ENCODE measurements around the gene NOD2. TPM values are rescaled to one million over a fixed set of nuclear protein-coding genes. Genes with fewer than 3 reads are reported as not detected.

The NOD2 gene
- total and polyA plus RNA-seq, 2 experiments from 2014 or later, result 0.27 to 0.66 TPM

GRCh38 chr16:50718761-50719400 lies 25.5 kb downstream of the NOD2 start (continued):
- TF ChIP-seq, protein P1, sequence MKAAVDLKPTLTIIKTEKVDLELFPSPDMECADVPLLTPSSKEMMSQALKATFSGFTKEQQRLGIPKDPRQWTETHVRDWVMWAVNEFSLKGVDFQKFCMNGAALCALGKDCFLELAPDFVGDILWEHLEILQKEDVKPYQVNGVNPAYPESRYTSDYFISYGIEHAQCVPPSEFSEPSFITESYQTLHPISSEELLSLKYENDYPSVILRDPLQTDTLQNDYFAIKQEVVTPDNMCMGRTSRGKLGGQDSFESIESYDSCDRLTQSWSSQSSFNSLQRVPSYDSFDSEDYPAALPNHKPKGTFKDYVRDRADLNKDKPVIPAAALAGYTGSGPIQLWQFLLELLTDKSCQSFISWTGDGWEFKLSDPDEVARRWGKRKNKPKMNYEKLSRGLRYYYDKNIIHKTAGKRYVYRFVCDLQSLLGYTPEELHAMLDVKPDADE (IDR thresholded peaks at IDR 0.05), result no peak
- TF ChIP-seq POLR2AphosphoS5 (IDR thresholded peaks at IDR 0.05; ENCODE audit: low read depth), result no peak
- no peak for TF ChIP-seq STAT1 (IDR thresholded peaks at IDR 0.05; ENCODE audit: unreplicated experiment)
- TF ChIP-seq NANOG (IDR thresholded peaks at IDR 0.05; ENCODE audit: borderline replicate concordance), result no peak
- TF ChIP-seq EZH2phosphoT487 (IDR thresholded peaks at IDR 0.05; ENCODE audit: unreplicated experiment), result no peak
- no peak for TF ChIP-seq EZH2 (IDR thresholded peaks at IDR 0.05; ENCODE audit: low read depth, unreplicated experiment)

GRCh38 chr16:50719401-50720337 lies 26.3 kb downstream of the NOD2 start:
- Histone ChIP-seq H4K20me1 (replicated peaks; ENCODE audit: insufficient read depth) (no peaks in the 10 kb centered on the region), H3K9me2 (ENCODE audit: insufficient read depth) (no peaks in the 10 kb centered on the region), H3K36me3 (ENCODE audit: insufficient read depth) (no peaks in the 10 kb centered on the region), H3K4me2 (no peak overlapping the region), H2AFZ (peak overlapping the region; percentile 87), H3K27ac (ENCODE audit: low read depth) (no peak overlapping the region), H3K27me3 (ENCODE audit: insufficient read depth) (no peaks in the 10 kb centered on the region), H3K4me3 (no peak overlapping the region), H3K4me1 (ENCODE audit: insufficient read depth) (no peaks in the 10 kb centered on the region; the same call in 1 of the 2 replicates), H3F3A (replicated peaks; ENCODE audit: low read depth) (no peaks in the 10 kb centered on the region), H3K79me2 (replicated peaks; ENCODE audit: insufficient read depth) (no peaks in the 10 kb centered on the region)
- Mint-ChIP-seq H3K36me3 (ENCODE audit: low read depth) (no peaks in the 10 kb centered on the region), H3K4me1 (peaks cover 15% of the 10 kb centered on the region), H3K27me3 (ENCODE audit: insufficient read depth, low read depth, poor library complexity) (peaks cover 4% of the 10 kb centered on the region), H3K9me3 (peaks cover 2% of the 10 kb centered on the region; the same call in 1 of the 3 replicates), H3K4me3 (no peak overlapping the region), H3K27ac (no peak overlapping the region)
- ATAC-seq (peak; percentile 89), DNase-seq (ENCODE audit: low spot score) (peak; percentile 69)
- TF ChIP-seq POLR2AphosphoS5 (IDR thresholded peaks at IDR 0.05; ENCODE audit: low read depth), result no peak
- peak; percentile 46 to 52 for TF ChIP-seq CTCF (conservative IDR thresholded peaks at IDR 0.05; ENCODE audit: low read depth in 2 of 2)
